CD8-positive, alpha-beta memory T cell (primary cell): ENCODE results near the gene KIR2DL4. TPM values are rescaled to one million over a fixed set of nuclear protein-coding genes. Genes with fewer than 3 reads are reported as not detected.
A peak's percentile ranks its signal among the peaks of the same experiment; 100 is the strongest.
"Not testable (repeated sequence)": the region's sequence is repeated elsewhere in the genome, so short reads cannot be mapped to it uniquely, and the experiment has no call there.

ENCODE experiments used
- CTCF ChIA-PET: fragments of 350-600 bp; sonication (Branson Sonifier 250); formaldehyde crosslinking; loops from one replicate; lab custom pipeline; 2021; ENCODE audit warnings: antibody characterized with exemption; lab: Charles Lee
- POLR2A ChIA-PET: fragments of 350-600 bp; sonication (Branson Sonifier 250); formaldehyde crosslinking; loops from one replicate; lab custom pipeline; 2021; ENCODE audit warnings: antibody characterized with exemption; lab: Charles Lee
- DNase-seq, 5 donors: peaks; one replicate each; pipeline versions ENCODE4 v3.0.0 to v3.0.0-alpha.2; 2020 to 2022; ENCODE audit warnings: mixed read lengths in 1 of 5
- H3K27ac ChIP-seq: one replicate; pipeline ENCODE4 v1.7.0; 2013; ENCODE audit warnings: low read depth, mild to moderate bottlenecking, low read length, moderate library complexity
- H3K27me3 ChIP-seq: 2 replicates; pipeline ENCODE4 v1.7.0; 2013; ENCODE audit warnings: low read length, mild to moderate bottlenecking; ENCODE audit not compliant: insufficient read depth, poor library complexity, severe bottlenecking
- H3K36me3 ChIP-seq: 2 replicates; pipeline ENCODE4 v1.7.0; 2013; ENCODE audit warnings: mild to moderate bottlenecking, low read length, moderate library complexity; ENCODE audit not compliant: insufficient read depth
- H3K4me1 ChIP-seq: 2 replicates; pipeline ENCODE4 v1.7.0; 2013; ENCODE audit warnings: mild to moderate bottlenecking, low read length, moderate library complexity; ENCODE audit not compliant: insufficient read depth
- H3K4me3 ChIP-seq: 2 replicates; pipeline ENCODE4 v1.7.0; 2013; ENCODE audit warnings: mild to moderate bottlenecking, low read length
- H3K9me3 ChIP-seq: 2 replicates; pipeline ENCODE4 v1.7.0; 2013; ENCODE audit warnings: mild to moderate bottlenecking, low read length
- H3K27ac Mint-ChIP-seq, 8 donors: one replicate each; pipeline ENCODE4 v1.8.0; 2020 to 2021; ENCODE audit warnings: mixed read lengths in 8 of 8, mild to moderate bottlenecking in 6 of 8, inconsistent platforms in 3 of 8, moderate library complexity in 3 of 8
- H3K27me3 Mint-ChIP-seq, 2 donors: one replicate each; pipeline ENCODE4 v1.8.0; 2020 to 2021; ENCODE audit warnings: mixed read lengths in 2 of 2, mild to moderate bottlenecking in 1 of 2, moderate library complexity in 1 of 2
- H3K36me3 Mint-ChIP-seq, 3 donors: one replicate each; pipeline ENCODE4 v1.8.0; 2020 to 2021; ENCODE audit warnings: mixed read lengths in 3 of 3, inconsistent platforms in 1 of 3, mild to moderate bottlenecking in 1 of 3
- H3K4me1 Mint-ChIP-seq, 3 donors: one replicate each; pipeline ENCODE4 v1.8.0; 2020 to 2021; ENCODE audit warnings: mixed read lengths in 3 of 3, inconsistent platforms in 1 of 3, mild to moderate bottlenecking in 1 of 3
- H3K4me3 Mint-ChIP-seq, 7 donors: one replicate each; pipeline ENCODE4 v1.8.0; 2020 to 2021; ENCODE audit warnings: mixed read lengths in 7 of 7, mild to moderate bottlenecking in 6 of 7, moderate library complexity in 4 of 7, inconsistent platforms in 2 of 7
- H3K9me3 Mint-ChIP-seq, 5 donors: one replicate each; pipeline ENCODE4 v1.8.0; 2020 to 2022; ENCODE audit warnings: mixed read lengths in 5 of 5, mild to moderate bottlenecking in 3 of 5, moderate library complexity in 2 of 5, inconsistent platforms in 1 of 5
- polyA plus RNA-seq: library from polyadenylated mRNA; unstranded; fragments of 300-500 nt; fragmentation: Illumina TruSeq; gene quantifications from one replicate; pipeline ENCODE4 v1.2.3, GENCODE V29; 2021
- total RNA-seq, 2 experiments: library from RNA; stranded (reverse); gene quantifications; one replicate each; pipeline ENCODE4 v1.2.3, GENCODE V29; 2021

The KIR2DL4 gene
- total and polyA plus RNA-seq, 3 experiments from 2014 or later = 0.79 TPM; not detected in 2

DNA sequence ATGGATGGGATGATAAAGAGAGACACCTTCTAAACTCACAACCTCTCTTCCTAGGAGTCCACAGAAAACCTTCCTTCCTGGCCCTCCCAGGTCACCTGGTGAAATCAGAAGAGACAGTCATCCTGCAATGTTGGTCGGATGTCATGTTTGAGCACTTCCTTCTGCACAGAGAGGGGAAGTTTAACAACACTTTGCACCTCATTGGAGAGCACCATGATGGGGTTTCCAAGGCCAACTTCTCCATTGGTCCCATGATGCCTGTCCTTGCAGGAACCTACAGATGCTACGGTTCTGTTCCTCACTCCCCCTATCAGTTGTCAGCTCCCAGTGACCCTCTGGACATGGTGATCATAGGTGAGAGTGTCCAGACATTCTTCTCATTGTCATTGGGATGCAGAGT lies 34.1 kb downstream of the KIR2DL4 start:
- H3K4me3 Mint-ChIP-seq, H3K27ac ChIP-seq, H3K4me1 ChIP-seq, H3K4me1 Mint-ChIP-seq, H3K9me3 Mint-ChIP-seq, H3K27me3 Mint-ChIP-seq, CTCF ChIA-PET, H3K27me3 ChIP-seq, POLR2A ChIA-PET, H3K9me3 ChIP-seq, DNase-seq, H3K36me3 ChIP-seq, H3K27ac Mint-ChIP-seq, H3K4me3 ChIP-seq, H3K36me3 Mint-ChIP-seq: not testable (repeated sequence)

DNA sequence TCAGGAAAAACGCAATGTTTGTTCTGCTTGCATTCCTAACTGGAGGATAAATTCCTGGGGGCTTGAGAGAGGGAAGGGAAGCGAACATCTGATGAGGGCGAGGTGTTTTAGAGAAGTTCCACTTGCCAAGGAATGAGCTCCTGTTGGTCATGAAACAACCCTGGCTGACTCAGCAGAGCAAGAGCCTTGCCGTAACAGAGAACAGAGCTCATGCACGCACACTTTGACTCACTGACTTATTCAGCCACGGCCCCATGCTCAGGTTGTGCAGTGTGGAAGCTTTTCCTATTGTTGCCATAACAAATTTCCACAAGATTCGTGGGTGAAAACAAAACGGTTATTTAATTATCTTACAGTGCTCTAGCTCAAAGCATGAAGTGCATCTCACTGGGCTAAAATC lies 39.8 kb downstream of the KIR2DL4 start:
- H3K4me1 Mint-ChIP-seq, H3K4me3 Mint-ChIP-seq, POLR2A ChIA-PET, CTCF ChIA-PET, H3K36me3 ChIP-seq, H3K9me3 ChIP-seq, H3K27ac ChIP-seq, H3K9me3 Mint-ChIP-seq, H3K27ac Mint-ChIP-seq, H3K27me3 ChIP-seq, H3K36me3 Mint-ChIP-seq, H3K4me3 ChIP-seq, DNase-seq, H3K4me1 ChIP-seq: not testable (repeated sequence)
- peaks cover 12 to 14% of the 10 kb centered on the region in 2 donors for H3K27me3 Mint-ChIP-seq

DNA sequence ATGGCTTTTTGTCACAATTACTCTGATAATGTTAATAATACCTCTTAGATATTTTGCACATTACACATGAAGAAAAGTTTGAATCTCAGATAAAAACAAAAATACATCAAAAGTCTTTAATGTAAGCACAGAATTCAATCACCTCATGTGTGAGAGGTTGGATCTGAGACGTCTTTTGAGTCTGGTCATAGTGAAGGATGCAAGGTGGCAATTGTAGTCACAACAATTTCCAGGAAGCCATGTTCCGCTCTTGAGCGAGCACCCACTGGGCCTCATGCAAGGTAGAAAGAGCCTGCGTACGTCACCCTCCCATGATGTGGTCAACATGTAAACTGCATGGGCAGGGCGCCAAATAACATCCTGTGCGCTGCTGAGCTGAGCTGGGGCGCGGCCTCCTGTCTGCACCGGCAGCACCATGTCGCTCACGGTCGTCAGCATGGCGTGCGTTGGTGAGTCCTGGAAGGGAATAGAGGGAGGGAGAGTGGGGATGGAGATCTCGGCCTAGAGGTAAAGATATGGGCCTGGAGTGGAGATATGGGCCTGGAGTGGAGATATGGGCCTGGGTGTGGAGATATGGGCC lies 46.7 kb downstream of the KIR2DL4 start, which contains the start of gene KIR3DL2:
Gene KIR3DL2 (plus strand): TSS at position 383 of the 580 bp plus-strand sequence. CDS start 33 bp downstream, at position 416.
- POLR2A ChIA-PET = not testable (repeated sequence)

DNA sequence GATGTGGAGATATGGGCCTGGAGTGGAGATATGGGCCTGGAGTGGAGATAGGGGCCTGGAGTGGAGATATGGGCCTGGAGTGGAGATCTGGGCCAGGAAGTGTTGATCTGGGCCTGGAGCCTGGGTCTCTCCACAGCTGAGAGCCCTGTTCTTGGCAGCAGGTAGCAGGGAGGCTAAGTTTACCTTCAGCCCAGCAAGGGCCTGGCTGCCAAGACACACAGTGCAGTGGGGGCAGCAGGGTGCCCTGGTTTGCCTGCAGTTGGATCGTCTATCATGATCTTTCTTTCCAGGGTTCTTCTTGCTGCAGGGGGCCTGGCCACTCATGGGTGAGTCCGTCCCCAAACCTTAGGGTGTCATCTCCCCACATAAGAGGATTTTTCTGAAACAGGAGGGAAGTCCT lies 47.5 kb downstream of the KIR2DL4 start:
- no peaks in the 10 kb centered on the region for H3K27me3 ChIP-seq
- no peaks in the 10 kb centered on the region for H3K36me3 ChIP-seq
- Mint-ChIP-seq H3K27me3 (peaks cover 12 to 14% of the 10 kb centered on the region in 2 donors), H3K27ac (peak overlapping the region in 2 of 8 donors; percentile 59 to 92), H3K36me3 (no peaks in the 10 kb centered on the region), H3K4me1 (no peaks in the 10 kb centered on the region), H3K4me3 (peak overlapping the region in 1 of 7 donors; percentile 68), H3K9me3 (peaks cover 0 to 7% (median 4%) of the 10 kb centered on the region in 5 donors)
- no peak for DNase-seq
- H3K4me1 ChIP-seq = no peaks in the 10 kb centered on the region
- POLR2A ChIA-PET = no interaction called here
- no peak overlapping the region for H3K4me3 ChIP-seq
- H3K9me3 ChIP-seq = no peaks in the 10 kb centered on the region
- H3K27ac ChIP-seq = no peak overlapping the region
- CTCF ChIA-PET = no interaction called here

More for the DNA sequence above, 46.7 kb downstream of the KIR2DL4 start, which contains the start of gene KIR3DL2:
- CTCF ChIA-PET, H3K27ac ChIP-seq, H3K36me3 Mint-ChIP-seq, H3K4me3 ChIP-seq, H3K27me3 ChIP-seq, H3K9me3 Mint-ChIP-seq, H3K36me3 ChIP-seq, H3K4me1 Mint-ChIP-seq, H3K9me3 ChIP-seq, H3K4me1 ChIP-seq: not testable (repeated sequence)
- Mint-ChIP-seq H3K4me3 (peak within 1 kb of the TSS in 3 of 7 donors; percentile 2 to 68 (median 18)), H3K27ac (peak within 1 kb of the TSS in 4 of 8 donors; percentile 8 to 92 (median 77)), H3K27me3 (peaks cover 12 to 17% of the 10 kb centered on the region in 2 donors)
- DNase-seq = peak in 1 of 5 donors; percentile 23

DNA sequence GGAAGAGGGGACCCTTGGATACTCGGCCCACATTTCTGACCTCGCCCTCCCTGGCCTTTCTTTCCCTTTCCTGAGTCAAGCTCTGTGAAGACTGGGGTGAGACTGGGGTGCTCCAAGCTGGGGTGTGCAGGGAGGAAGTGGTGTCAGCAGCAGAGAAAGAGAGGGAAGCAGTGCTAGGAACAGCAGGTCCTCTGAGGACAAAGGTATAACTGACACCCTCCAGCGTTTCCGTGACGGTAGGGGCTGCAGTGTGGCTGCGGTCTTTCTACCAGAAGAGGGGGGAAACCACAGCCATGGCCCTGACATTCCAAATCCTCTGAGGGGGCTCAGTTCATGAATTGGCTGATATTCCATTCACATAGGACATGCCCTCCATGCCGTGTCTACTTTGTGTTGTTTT lies 47.9 kb downstream of the KIR2DL4 start:
- peak overlapping the region in 1 of 7 donors; percentile 19 for H3K4me3 Mint-ChIP-seq
- DNase-seq = no peak
- no peaks in the 10 kb centered on the region for H3K27me3 ChIP-seq
- no peaks in the 10 kb centered on the region for H3K36me3 Mint-ChIP-seq
- peak overlapping the region in 1 of 8 donors; percentile 59 for H3K27ac Mint-ChIP-seq
- H3K27ac ChIP-seq = no peak overlapping the region
- H3K4me1 Mint-ChIP-seq = no peaks in the 10 kb centered on the region
- no peak overlapping the region for H3K4me3 ChIP-seq
- CTCF ChIA-PET = no interaction called here
- H3K9me3 Mint-ChIP-seq = peaks cover 0 to 6% (median 4%) of the 10 kb centered on the region in 5 donors
- no peaks in the 10 kb centered on the region for H3K36me3 ChIP-seq
- H3K9me3 ChIP-seq = no peaks in the 10 kb centered on the region
- peaks cover 12 to 13% of the 10 kb centered on the region in 2 donors for H3K27me3 Mint-ChIP-seq
- H3K4me1 ChIP-seq = no peaks in the 10 kb centered on the region
- POLR2A ChIA-PET = no interaction called here

DNA sequence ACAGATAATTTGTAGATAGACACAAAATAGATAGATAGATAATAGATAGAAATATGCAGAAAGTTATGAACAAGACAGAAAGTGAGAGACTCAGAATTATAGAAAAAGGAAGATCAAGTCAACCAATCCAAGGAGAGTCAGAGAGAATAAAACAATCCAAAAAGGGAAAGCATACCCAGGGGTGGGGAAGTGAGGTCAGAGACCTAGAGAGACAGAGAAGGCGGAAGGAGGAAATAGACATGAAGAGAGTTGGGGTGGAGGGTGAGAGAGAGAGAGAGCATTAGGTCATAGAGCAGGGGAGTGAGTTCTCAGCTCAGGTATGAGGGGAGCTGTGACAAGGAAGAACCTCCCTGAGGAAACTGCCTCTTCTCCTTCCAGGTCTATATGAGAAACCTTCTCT lies 51.8 kb downstream of the KIR2DL4 start:
- H3K9me3 ChIP-seq, H3K36me3 ChIP-seq, DNase-seq, CTCF ChIA-PET, H3K27ac ChIP-seq, H3K4me1 Mint-ChIP-seq, H3K36me3 Mint-ChIP-seq, H3K4me3 Mint-ChIP-seq, H3K27me3 ChIP-seq, H3K9me3 Mint-ChIP-seq, H3K4me3 ChIP-seq, H3K4me1 ChIP-seq, POLR2A ChIA-PET, H3K27ac Mint-ChIP-seq: not testable (repeated sequence)
- peaks cover 13 to 20% of the 10 kb centered on the region in 2 donors for H3K27me3 Mint-ChIP-seq

DNA sequence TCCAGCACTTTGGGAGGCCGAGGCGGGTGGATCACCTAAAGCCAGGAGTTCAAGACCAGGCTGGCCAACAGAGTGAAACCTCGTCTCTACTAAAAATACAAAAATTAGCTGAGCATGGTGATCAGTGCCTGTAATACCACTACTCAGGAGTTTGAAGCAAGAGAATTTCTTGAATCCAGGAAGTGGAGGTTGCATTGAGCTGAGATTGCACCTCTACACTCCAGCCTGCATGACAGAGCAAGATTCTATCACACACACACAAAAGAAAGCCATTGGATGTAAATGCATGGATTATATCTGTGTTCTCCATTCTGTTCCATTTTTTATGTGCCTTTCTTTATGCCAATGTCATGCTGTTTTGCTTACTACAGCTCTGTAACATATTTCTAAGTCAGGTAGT lies 55.1 kb downstream of the KIR2DL4 start:
- H3K4me3 ChIP-seq, H3K4me1 Mint-ChIP-seq, POLR2A ChIA-PET, DNase-seq, H3K27ac ChIP-seq, H3K36me3 ChIP-seq, H3K4me3 Mint-ChIP-seq, H3K9me3 ChIP-seq, CTCF ChIA-PET, H3K4me1 ChIP-seq, H3K36me3 Mint-ChIP-seq, H3K27me3 ChIP-seq, H3K27ac Mint-ChIP-seq: not testable (repeated sequence)
- H3K27me3 Mint-ChIP-seq = peaks cover 9 to 22% of the 10 kb centered on the region in 2 donors
- peaks cover 0 to 12% (median 4%) of the 10 kb centered on the region in 5 donors for H3K9me3 Mint-ChIP-seq

DNA sequence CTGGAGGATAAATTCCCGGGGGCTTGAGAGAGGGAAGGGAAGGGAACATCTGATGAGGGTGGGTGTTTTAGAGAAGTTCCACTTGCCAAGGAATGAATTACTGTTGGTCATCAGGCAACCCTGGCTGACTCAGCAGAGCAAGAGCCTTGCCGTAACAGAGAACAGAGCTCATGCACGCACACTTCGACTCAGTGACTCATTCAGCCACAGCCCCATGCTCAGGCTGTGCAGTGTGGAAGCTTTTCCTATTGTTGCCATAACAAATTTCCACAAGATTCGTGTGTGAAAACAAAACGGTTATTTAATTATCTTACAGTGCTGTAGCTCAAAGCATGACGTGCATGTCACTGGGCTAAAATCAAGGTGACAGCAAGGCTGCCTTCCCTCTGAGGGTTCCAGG lies 56.0 kb downstream of the KIR2DL4 start:
- H3K36me3 Mint-ChIP-seq, H3K4me1 Mint-ChIP-seq, H3K4me3 Mint-ChIP-seq, H3K27me3 ChIP-seq, H3K27ac Mint-ChIP-seq, CTCF ChIA-PET, H3K4me3 ChIP-seq, H3K4me1 ChIP-seq, H3K27ac ChIP-seq, H3K9me3 ChIP-seq, DNase-seq, H3K36me3 ChIP-seq, POLR2A ChIA-PET: not testable (repeated sequence)
- peaks cover 9 to 21% of the 10 kb centered on the region in 2 donors for H3K27me3 Mint-ChIP-seq
- peaks cover 0 to 12% (median 4%) of the 10 kb centered on the region in 5 donors for H3K9me3 Mint-ChIP-seq
